ENCODE data around the gene FAM89B. TPM values are rescaled to one million over a fixed set of nuclear protein-coding genes. Genes with fewer than 3 reads are reported as not detected.

Gene FAM89B
- total and polyA plus RNA-seq, 2 of the 8 experiments (the other 6 are each of a cell fraction or from before 2014, with no cell fraction given) = 15.8 to 32.4 TPM

- TF ChIP-seq E2F6 (IDR thresholded peaks at IDR 0.05) = no peak
- TF ChIP-seq YY1 (IDR thresholded peaks at IDR 0.05; ENCODE audit: low read depth, low read length) = no peak
Observed at GRCh38 chr11:65609665-65610064, 37.3 kb downstream of the FAM89B start (continued).

Data from H1 (cell line).